Fibroblast of lung (primary cell): ENCODE measurements around the gene CCDC80.

ENCODE experiments used
- EZH2 ChIP-seq: IDR thresholded peaks from 2 replicates; pipeline ENCODE4 v1.5.1; 2012; ENCODE audit warnings: low read length, control low read depth, mild to moderate bottlenecking; ENCODE audit errors: missing control alignments
- TF ChIP-seq, protein P1 (sequence below), 2 donors: IDR thresholded peaks in 1 of 2; conservative IDR thresholded peaks in 1 of 2; 1 replicate in 1 of 2; 2 replicates in 1 of 2; pipeline ENCODE4 v1.5.1; 2011 to 2012; ENCODE audit warnings: low read length in 2 of 2, control low read depth in 1 of 2, inconsistent platforms in 1 of 2, low read depth in 1 of 2, mild to moderate bottlenecking in 1 of 2

DNA sequence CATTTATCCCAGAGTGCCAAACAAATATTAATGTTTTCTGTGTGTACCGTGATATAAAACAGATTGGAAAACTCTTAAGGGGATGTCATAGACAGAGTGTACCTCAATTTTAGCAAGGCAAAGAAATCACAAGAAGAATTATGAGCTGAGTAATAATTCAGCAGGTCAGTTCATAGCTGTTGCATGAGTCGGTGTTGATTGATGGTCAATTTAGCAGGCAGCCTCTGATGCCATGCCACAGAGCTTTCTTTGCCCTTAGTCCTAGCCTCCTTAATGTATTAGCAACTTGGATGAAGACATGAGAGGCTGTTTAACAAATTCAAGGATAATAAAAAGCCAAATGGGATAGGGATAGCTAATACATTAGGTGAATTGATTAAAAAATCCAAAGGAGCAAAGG lies 72.3 kb downstream of the CCDC80 start:
- TF ChIP-seq, protein P1, sequence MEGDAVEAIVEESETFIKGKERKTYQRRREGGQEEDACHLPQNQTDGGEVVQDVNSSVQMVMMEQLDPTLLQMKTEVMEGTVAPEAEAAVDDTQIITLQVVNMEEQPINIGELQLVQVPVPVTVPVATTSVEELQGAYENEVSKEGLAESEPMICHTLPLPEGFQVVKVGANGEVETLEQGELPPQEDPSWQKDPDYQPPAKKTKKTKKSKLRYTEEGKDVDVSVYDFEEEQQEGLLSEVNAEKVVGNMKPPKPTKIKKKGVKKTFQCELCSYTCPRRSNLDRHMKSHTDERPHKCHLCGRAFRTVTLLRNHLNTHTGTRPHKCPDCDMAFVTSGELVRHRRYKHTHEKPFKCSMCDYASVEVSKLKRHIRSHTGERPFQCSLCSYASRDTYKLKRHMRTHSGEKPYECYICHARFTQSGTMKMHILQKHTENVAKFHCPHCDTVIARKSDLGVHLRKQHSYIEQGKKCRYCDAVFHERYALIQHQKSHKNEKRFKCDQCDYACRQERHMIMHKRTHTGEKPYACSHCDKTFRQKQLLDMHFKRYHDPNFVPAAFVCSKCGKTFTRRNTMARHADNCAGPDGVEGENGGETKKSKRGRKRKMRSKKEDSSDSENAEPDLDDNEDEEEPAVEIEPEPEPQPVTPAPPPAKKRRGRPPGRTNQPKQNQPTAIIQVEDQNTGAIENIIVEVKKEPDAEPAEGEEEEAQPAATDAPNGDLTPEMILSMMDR (conservative IDR thresholded peaks at IDR 0.05 in 1 of 2, IDR thresholded peaks at IDR 0.05 in 1 of 2; ENCODE audit: low read depth in 1 of 2, low read length in 2 of 2): no peak
- TF ChIP-seq EZH2: no peak
